HepG2 (cell line): ENCODE measurements around the gene VAC14. TPM values are rescaled to one million over a fixed set of nuclear protein-coding genes. Genes with fewer than 3 reads are reported as not detected.

ENCODE experiments used
- AHR ChIP-seq: IDR thresholded peaks from 2 replicates; pipeline ENCODE4 v1.6.1; 2018; ENCODE audit warnings: missing genetic modification reagents, missing compliant biosample characterization
- ARNT2 ChIP-seq: sonication (generic); formaldehyde crosslinking; IDR thresholded peaks from 2 replicates; pipeline ENCODE4 v1.8.0; 2022; ENCODE audit warnings: mild to moderate bottlenecking, low read depth, missing genetic modification reagents, moderate library complexity
- CBX2 ChIP-seq, 2 experiments: fragments of 200-600 bp in 1 of 2; sonication (generic); formaldehyde crosslinking in 1 of 2; IDR thresholded peaks; 2 replicates each; pipeline versions ENCODE4 v1.7.0 to v1.8.1; 2018 to 2022; ENCODE audit warnings: low read depth in 2 of 2, low read length in 1 of 2, mild to moderate bottlenecking in 1 of 2, missing genetic modification reagents in 1 of 2
- HNRNPUL1 ChIP-seq: fragments of 200-400 bp; formaldehyde crosslinking; IDR thresholded peaks from 2 replicates; pipeline ENCODE4 v1.6.1; 2017; ENCODE audit warnings: low read depth, mild to moderate bottlenecking, low read length, moderate library complexity
- KMT2A ChIP-seq: sonication (generic); formaldehyde crosslinking; IDR thresholded peaks from 2 replicates; pipeline ENCODE4 v1.4.0; 2020; ENCODE audit warnings: missing genetic modification reagents
- NBN ChIP-seq: fragments of 450-650 bp; conservative IDR thresholded peaks from 2 replicates; pipeline ENCODE4 v1.6.1; 2017
- RBM22 ChIP-seq: fragments of 200-400 bp; formaldehyde crosslinking; optimal IDR thresholded peaks from 2 replicates; pipeline ENCODE3; 2017; ENCODE audit warnings: mild to moderate bottlenecking, low read length, moderate library complexity
- REST ChIP-seq, 2 experiments: IDR thresholded peaks; 2 replicates each; pipeline ENCODE4 v1.6.1; 2011 to 2012; ENCODE audit warnings: low read length in 2 of 2, borderline replicate concordance in 1 of 2, low read depth in 1 of 2, mild to moderate bottlenecking in 1 of 2, moderate library complexity in 1 of 2
- TFDP1 ChIP-seq: IDR thresholded peaks from 2 replicates; pipeline ENCODE4 v1.6.1; 2016; ENCODE audit warnings: missing compliant biosample characterization, missing genetic modification reagents, borderline replicate concordance
- ZNF180 ChIP-seq: sonication (generic); formaldehyde crosslinking; IDR thresholded peaks from 2 replicates; pipeline ENCODE4 v1.4.0; 2020; ENCODE audit warnings: low read depth, missing genetic modification reagents, borderline replicate concordance
- ZNF232 ChIP-seq: sonication (generic); formaldehyde crosslinking; IDR thresholded peaks from 2 replicates; pipeline ENCODE4 v1.4.0; 2020; ENCODE audit warnings: missing genetic modification reagents, borderline replicate concordance
- ZNF34 ChIP-seq: sonication (generic); formaldehyde crosslinking; IDR thresholded peaks from 2 replicates; pipeline ENCODE4 v1.4.0; 2020; ENCODE audit warnings: mild to moderate bottlenecking, missing genetic modification reagents, borderline replicate concordance
- ZNF446 ChIP-seq: sonication (generic); formaldehyde crosslinking; IDR thresholded peaks from 2 replicates; pipeline ENCODE4 v1.5.0; 2020; ENCODE audit warnings: mild to moderate bottlenecking, missing genetic modification reagents
- ZNF687 ChIP-seq: sonication (generic); formaldehyde crosslinking; IDR thresholded peaks from 2 replicates; pipeline ENCODE4 v1.5.1; 2020; ENCODE audit warnings: mild to moderate bottlenecking, missing genetic modification reagents, moderate library complexity
- ZNF772 ChIP-seq: sonication (generic); formaldehyde crosslinking; IDR thresholded peaks from 2 replicates; pipeline ENCODE4 v1.5.0; 2020; ENCODE audit warnings: mild to moderate bottlenecking, missing genetic modification reagents
- ZNF790 ChIP-seq: sonication (generic); formaldehyde crosslinking; IDR thresholded peaks from 2 replicates; pipeline ENCODE4 v1.8.0; 2022; ENCODE audit warnings: missing genetic modification reagents, mild to moderate bottlenecking, borderline replicate concordance
- ZNF883 ChIP-seq: sonication (generic); formaldehyde crosslinking; IDR thresholded peaks from 2 replicates; pipeline ENCODE4 v1.5.1; 2020; ENCODE audit warnings: mild to moderate bottlenecking, missing genetic modification reagents; ENCODE audit errors: not compliant biosample characterization
- polyA plus RNA-seq, 8 experiments: library from polyadenylated mRNA; depleted of rRNA in 3 of 8; stranded (reverse) in 7 of 8; unstranded in 1 of 8; fragments of >200 nt; fragmentation: Illumina TruSeq in 4 of 8; extraction: Trizol in 4 of 8; gene quantifications; 2 replicates each; pipeline versions ENCODE4 v1.2.1 to v1.2.3, GENCODE V29; 2011 to 2016; ENCODE audit warnings: low read depth in 4 of 8, missing spikeins in 1 of 8, mixed read lengths in 1 of 8; ENCODE audit not compliant: insufficient read depth in 1 of 8
- total RNA-seq, 5 experiments: library from RNA; depleted of rRNA; stranded (reverse); fragments of >200 nt; fragmentation: Illumina TruSeq; extraction: Trizol; gene quantifications; 2 replicates each; pipeline ENCODE4 v1.2.3, GENCODE V29; 2016; ENCODE audit warnings: low read depth in 1 of 5
- TF ChIP-seq, protein P1 (sequence below): sonication (generic); formaldehyde crosslinking; IDR thresholded peaks from 2 replicates; pipeline ENCODE4 v1.4.0; 2020; ENCODE audit warnings: low read depth, mild to moderate bottlenecking, missing genetic modification reagents

The VAC14 gene
- total and polyA plus RNA-seq, 2 of the 13 experiments (the other 11 are each of a cell fraction or from before 2014, with no cell fraction given), result 23.5 to 24.6 TPM

- TF ChIP-seq, protein P1, sequence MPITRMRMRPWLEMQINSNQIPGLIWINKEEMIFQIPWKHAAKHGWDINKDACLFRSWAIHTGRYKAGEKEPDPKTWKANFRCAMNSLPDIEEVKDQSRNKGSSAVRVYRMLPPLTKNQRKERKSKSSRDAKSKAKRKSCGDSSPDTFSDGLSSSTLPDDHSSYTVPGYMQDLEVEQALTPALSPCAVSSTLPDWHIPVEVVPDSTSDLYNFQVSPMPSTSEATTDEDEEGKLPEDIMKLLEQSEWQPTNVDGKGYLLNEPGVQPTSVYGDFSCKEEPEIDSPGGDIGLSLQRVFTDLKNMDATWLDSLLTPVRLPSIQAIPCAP (CRISPR knock-in tag), result no peak
- TF ChIP-seq ARNT2 (no peak; the same call in 1 of the 2 replicates), ZNF772 (CRISPR knock-in tag) (no peak), HNRNPUL1 (no peak), ZNF790 (CRISPR knock-in tag) (no peak), TFDP1 (CRISPR knock-in tag) (no peak), RBM22 (peak; percentile 60), ZNF883 (CRISPR knock-in tag) (no peak), NBN (no peak), CBX2 (IDR thresholded peaks at IDR 0.05; ENCODE audit: low read depth, low read length) (no peak), CBX2 (CRISPR knock-in tag; IDR thresholded peaks at IDR 0.05; ENCODE audit: low read depth) (no peak), ZNF34 (CRISPR knock-in tag) (no peak), ZNF232 (CRISPR knock-in tag) (0 out of 2 replicates have a peak, but pooled peaks have one; percentile 4), ZNF180 (no peak), AHR (peak; percentile 27; the same call in 1 of the 2 replicates), ZNF446 (no peak), ZNF687 (peak; percentile 85), KMT2A (CRISPR knock-in tag) (peak; percentile 10; the same call in 1 of the 2 replicates), REST (IDR thresholded peaks at IDR 0.05; ENCODE audit: borderline replicate concordance in 1 of 2, low read depth in 1 of 2, low read length in 2 of 2) (no peak)
These were observed 74.8 kb downstream of the VAC14 start (continued) for GRCh38 chr16:70725912-70726828.
